ENCODE results near the gene KCTD7.

- TF ChIP-seq, protein P1, sequence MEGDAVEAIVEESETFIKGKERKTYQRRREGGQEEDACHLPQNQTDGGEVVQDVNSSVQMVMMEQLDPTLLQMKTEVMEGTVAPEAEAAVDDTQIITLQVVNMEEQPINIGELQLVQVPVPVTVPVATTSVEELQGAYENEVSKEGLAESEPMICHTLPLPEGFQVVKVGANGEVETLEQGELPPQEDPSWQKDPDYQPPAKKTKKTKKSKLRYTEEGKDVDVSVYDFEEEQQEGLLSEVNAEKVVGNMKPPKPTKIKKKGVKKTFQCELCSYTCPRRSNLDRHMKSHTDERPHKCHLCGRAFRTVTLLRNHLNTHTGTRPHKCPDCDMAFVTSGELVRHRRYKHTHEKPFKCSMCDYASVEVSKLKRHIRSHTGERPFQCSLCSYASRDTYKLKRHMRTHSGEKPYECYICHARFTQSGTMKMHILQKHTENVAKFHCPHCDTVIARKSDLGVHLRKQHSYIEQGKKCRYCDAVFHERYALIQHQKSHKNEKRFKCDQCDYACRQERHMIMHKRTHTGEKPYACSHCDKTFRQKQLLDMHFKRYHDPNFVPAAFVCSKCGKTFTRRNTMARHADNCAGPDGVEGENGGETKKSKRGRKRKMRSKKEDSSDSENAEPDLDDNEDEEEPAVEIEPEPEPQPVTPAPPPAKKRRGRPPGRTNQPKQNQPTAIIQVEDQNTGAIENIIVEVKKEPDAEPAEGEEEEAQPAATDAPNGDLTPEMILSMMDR (conservative IDR thresholded peaks at IDR 0.05; ENCODE audit: low read depth, low read length): no peak
- TF ChIP-seq, protein P2, sequence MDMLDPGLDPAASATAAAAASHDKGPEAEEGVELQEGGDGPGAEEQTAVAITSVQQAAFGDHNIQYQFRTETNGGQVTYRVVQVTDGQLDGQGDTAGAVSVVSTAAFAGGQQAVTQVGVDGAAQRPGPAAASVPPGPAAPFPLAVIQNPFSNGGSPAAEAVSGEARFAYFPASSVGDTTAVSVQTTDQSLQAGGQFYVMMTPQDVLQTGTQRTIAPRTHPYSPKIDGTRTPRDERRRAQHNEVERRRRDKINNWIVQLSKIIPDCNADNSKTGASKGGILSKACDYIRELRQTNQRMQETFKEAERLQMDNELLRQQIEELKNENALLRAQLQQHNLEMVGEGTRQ (IDR thresholded peaks at IDR 0.05; ENCODE audit: low read depth, low read length): no peak
- TF ChIP-seq RFX5 (IDR thresholded peaks at IDR 0.05; ENCODE audit: low read depth, low read length): no peak
- TF ChIP-seq POLR2A (IDR thresholded peaks at IDR 0.05; ENCODE audit: low read depth, low read length): no peak
- TF ChIP-seq RCOR1 (IDR thresholded peaks at IDR 0.05; ENCODE audit: insufficient replicate concordance, low read length): no peak
- no peak for TF ChIP-seq CEBPB (IDR thresholded peaks at IDR 0.05; ENCODE audit: low read depth, low read length)
- TF ChIP-seq MAFK (IDR thresholded peaks at IDR 0.05; ENCODE audit: low read depth, low read length): no peak
- no peak for TF ChIP-seq RAD21 (IDR thresholded peaks at IDR 0.05; ENCODE audit: low read length)
- no peak for TF ChIP-seq MAZ (IDR thresholded peaks at IDR 0.05; ENCODE audit: borderline replicate concordance, low read depth, low read length)
- TF ChIP-seq BHLHE40 (IDR thresholded peaks at IDR 0.05; ENCODE audit: low read depth, low read length): no peak
- TF ChIP-seq ELK1 (IDR thresholded peaks at IDR 0.05; ENCODE audit: borderline replicate concordance, low read depth, low read length): no peak
These were observed 34.1 kb downstream of the KCTD7 start for GRCh38 chr7:66662646-66663264.

All from IMR-90 (cell line).